Islet of Langerhans (tissue), 1 donor: ENCODE results near the gene IL1RAPL2.
"Not testable (repeated sequence)": the region's sequence is repeated elsewhere in the genome, so short reads cannot be mapped to it uniquely, and the experiment has no call there.

Source experiments
- FAIRE-seq: peaks from one replicate; lab custom pipeline; 2011; peaks lifted over from hg19 to GRCh38; lab: Jason Lieb, UNC

Gene IL1RAPL2

GRCh38 chrX:105189093-105189492 is 623.1 kb downstream of the IL1RAPL2 start:
- no peak for FAIRE-seq

- peak; percentile 82 for FAIRE-seq
These were observed 624.4 kb downstream of the IL1RAPL2 start for GRCh38 chrX:105190252-105190853.

GRCh38 chrX:105191878-105192277 is 625.9 kb downstream of the IL1RAPL2 start:
- FAIRE-seq, result no peak

- no peak for FAIRE-seq
These were observed 643.4 kb downstream of the IL1RAPL2 start for GRCh38 chrX:105209406-105209805.

- FAIRE-seq, result no peak
These were observed 644.3 kb downstream of the IL1RAPL2 start for GRCh38 chrX:105210258-105210657.

GRCh38 chrX:105211066-105211575 is 645.1 kb downstream of the IL1RAPL2 start:
- no peak for FAIRE-seq

- no peak for FAIRE-seq
These were observed 653.7 kb downstream of the IL1RAPL2 start for GRCh38 chrX:105219454-105220401.

- FAIRE-seq, result no peak
These were observed 654.6 kb downstream of the IL1RAPL2 start, which contains the start of gene TEX13A for GRCh38 chrX:105220636-105221035. TEX13A (minus strand) TSS chrX:105220694; CDS start chrX:105220397, 297 bp downstream.

- FAIRE-seq, result no peak
These were observed 655.4 kb downstream of the IL1RAPL2 start for GRCh38 chrX:105221374-105221773.

- FAIRE-seq, result no peak
These were observed 660.5 kb downstream of the IL1RAPL2 start for GRCh38 chrX:105226499-105226898.

- FAIRE-seq, result no peak
These were observed 662.6 kb downstream of the IL1RAPL2 start for GRCh38 chrX:105228602-105229001.

- FAIRE-seq, result no peak
These were observed 663.1 kb downstream of the IL1RAPL2 start for GRCh38 chrX:105229146-105229545.

- FAIRE-seq, result not testable (repeated sequence)
These were observed 671.4 kb downstream of the IL1RAPL2 start for GRCh38 chrX:105237407-105237806.

- no peak for FAIRE-seq
These were observed 675.1 kb downstream of the IL1RAPL2 start for GRCh38 chrX:105241056-105241455.

- FAIRE-seq, result no peak
These were observed 694.5 kb downstream of the IL1RAPL2 start for GRCh38 chrX:105260291-105261043.

- FAIRE-seq, result no peak
These were observed 697.2 kb downstream of the IL1RAPL2 start for GRCh38 chrX:105263171-105263570.

GRCh38 chrX:105263801-105264200 is 697.8 kb downstream of the IL1RAPL2 start:
- no peak for FAIRE-seq

- FAIRE-seq, result no peak
These were observed 699.1 kb downstream of the IL1RAPL2 start for GRCh38 chrX:105265093-105265492.

GRCh38 chrX:105266456-105266855 is 700.5 kb downstream of the IL1RAPL2 start:
- no peak for FAIRE-seq

- no peak for FAIRE-seq
These were observed 701.2 kb downstream of the IL1RAPL2 start for GRCh38 chrX:105267167-105267566.

GRCh38 chrX:105269386-105269785 is 703.4 kb downstream of the IL1RAPL2 start:
- no peak for FAIRE-seq

GRCh38 chrX:105273326-105273725 is 707.3 kb downstream of the IL1RAPL2 start:
- FAIRE-seq, result no peak
